SU-DHL-6 (cell line): ENCODE data around the gene HES7.
A peak's percentile ranks its signal among the peaks of the same experiment; 100 is the strongest.
"Not testable (repeated sequence)": the region's sequence is repeated elsewhere in the genome, so short reads cannot be mapped to it uniquely, and the experiment has no call there.

Experiments used
- H2AFZ ChIP-seq: fragments of 200-600 bp; sonication (generic); 2 replicates; pipeline ENCODE4 v1.6.1; 2014; ENCODE audit warnings: low read depth, mild to moderate bottlenecking, moderate library complexity, mixed read lengths, antibody characterized with exemption, low read length; ENCODE audit not compliant: severe bottlenecking
- H3F3A ChIP-seq: fragments of 200-600 bp; shearing (Covaris generic); 2 replicates; pipeline ENCODE4 v1.6.0; 2016; ENCODE audit warnings: antibody characterized with exemption, mild to moderate bottlenecking; ENCODE audit not compliant: insufficient read depth
- H3K27ac ChIP-seq: fragments of 200-600 bp; sonication (generic); 2 replicates; pipeline ENCODE4 v1.5.1; 2016; ENCODE audit warnings: low read depth, mild to moderate bottlenecking, low read length, moderate library complexity, mixed read lengths
- H3K27me3 ChIP-seq: fragments of 200-600 bp; sonication (generic), shearing (Covaris generic); 2 replicates; pipeline ENCODE4 v1.6.0; 2014; ENCODE audit warnings: mild to moderate bottlenecking, low read length
- H3K36me3 ChIP-seq: fragments of 200-600 bp; sonication (generic); 2 replicates; pipeline ENCODE4 v1.6.1; 2014; ENCODE audit warnings: mild to moderate bottlenecking, low read length, mixed read lengths
- H3K4me2 ChIP-seq: fragments of 300-600, 200-600 bp; shearing (Covaris generic), sonication (generic); 2 replicates; pipeline ENCODE4 v1.6.0; 2014; ENCODE audit warnings: low read length, low read depth, mild to moderate bottlenecking; ENCODE audit not compliant: poor library complexity, severe bottlenecking
- H3K4me3 ChIP-seq: fragments of 200-600 bp; sonication (generic); 2 replicates; pipeline ENCODE4 v1.5.1; 2014; ENCODE audit warnings: antibody characterized with exemption, low read length, mild to moderate bottlenecking, mixed read lengths; ENCODE audit not compliant: insufficient read depth, poor library complexity, severe bottlenecking
- H3K79me2 ChIP-seq: fragments of 200-600 bp; sonication (generic); 2 replicates; pipeline ENCODE4 v1.6.1; 2014; ENCODE audit warnings: mild to moderate bottlenecking, low read length, moderate library complexity; ENCODE audit not compliant: insufficient read depth
- H3K9ac ChIP-seq: fragments of 200-600 bp; sonication (generic); 2 replicates; pipeline ENCODE4 v1.7.0; 2014; ENCODE audit warnings: mild to moderate bottlenecking, low read length
- H3K9me2 ChIP-seq: fragments of 200-600 bp; sonication (generic); replicated peaks from 2 replicates; pipeline ENCODE4 v1.6.1; 2014; ENCODE audit warnings: low read length; ENCODE audit not compliant: insufficient read depth
- H3K9me3 ChIP-seq: fragments of 200-600 bp; sonication (generic); 2 replicates; pipeline ENCODE4 v1.6.1; 2014; ENCODE audit warnings: low read length, mixed read lengths; ENCODE audit not compliant: insufficient read depth
- H4K20me1 ChIP-seq: fragments of 200-600 bp; sonication (generic); 2 replicates; pipeline ENCODE4 v1.6.1; 2014; ENCODE audit warnings: low read depth, mild to moderate bottlenecking, antibody characterized with exemption, low read length, moderate library complexity, mixed read lengths
- EZH2phosphoT487 ChIP-seq: fragments of 200-600 bp; sonication (generic), shearing (Covaris generic); conservative IDR thresholded peaks from 2 replicates; pipeline ENCODE4 v1.6.1; 2018; ENCODE audit warnings: mild to moderate bottlenecking, antibody characterized with exemption, low read length, moderate library complexity, mixed read lengths
- TF ChIP-seq, protein P1 (sequence below): fragments of 200-600 bp; sonication (generic); IDR thresholded peaks from one replicate; pipeline ENCODE4 v1.5.1; 2017; ENCODE audit warnings: antibody characterized with exemption, mild to moderate bottlenecking, low read length, moderate library complexity; ENCODE audit not compliant: insufficient read depth, poor library complexity, severe bottlenecking

Gene HES7

GRCh38 chr17:8109661-8110455 lies 14.0 kb downstream of the HES7 start:
- Histone ChIP-seq H3K4me2 (peak overlapping the region; percentile 28), H3K27ac (no peak overlapping the region), H3K9me3 (no peaks in the 10 kb centered on the region), H3K9ac (no peak overlapping the region), H2AFZ (no peak overlapping the region), H3K27me3 (no peaks in the 10 kb centered on the region), H3K79me2 (no peaks in the 10 kb centered on the region), H3F3A (no peaks in the 10 kb centered on the region), H3K9me2 (no peaks in the 10 kb centered on the region), H4K20me1 (no peaks in the 10 kb centered on the region), H3K4me3 (no peak overlapping the region), H3K36me3 (no peaks in the 10 kb centered on the region)
- TF ChIP-seq, protein P1, sequence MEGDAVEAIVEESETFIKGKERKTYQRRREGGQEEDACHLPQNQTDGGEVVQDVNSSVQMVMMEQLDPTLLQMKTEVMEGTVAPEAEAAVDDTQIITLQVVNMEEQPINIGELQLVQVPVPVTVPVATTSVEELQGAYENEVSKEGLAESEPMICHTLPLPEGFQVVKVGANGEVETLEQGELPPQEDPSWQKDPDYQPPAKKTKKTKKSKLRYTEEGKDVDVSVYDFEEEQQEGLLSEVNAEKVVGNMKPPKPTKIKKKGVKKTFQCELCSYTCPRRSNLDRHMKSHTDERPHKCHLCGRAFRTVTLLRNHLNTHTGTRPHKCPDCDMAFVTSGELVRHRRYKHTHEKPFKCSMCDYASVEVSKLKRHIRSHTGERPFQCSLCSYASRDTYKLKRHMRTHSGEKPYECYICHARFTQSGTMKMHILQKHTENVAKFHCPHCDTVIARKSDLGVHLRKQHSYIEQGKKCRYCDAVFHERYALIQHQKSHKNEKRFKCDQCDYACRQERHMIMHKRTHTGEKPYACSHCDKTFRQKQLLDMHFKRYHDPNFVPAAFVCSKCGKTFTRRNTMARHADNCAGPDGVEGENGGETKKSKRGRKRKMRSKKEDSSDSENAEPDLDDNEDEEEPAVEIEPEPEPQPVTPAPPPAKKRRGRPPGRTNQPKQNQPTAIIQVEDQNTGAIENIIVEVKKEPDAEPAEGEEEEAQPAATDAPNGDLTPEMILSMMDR, result peak; percentile 95
- TF ChIP-seq EZH2phosphoT487, result no peak

- Histone ChIP-seq H3K36me3 (no peaks in the 10 kb centered on the region), H2AFZ (no peak overlapping the region), H3K27ac (no peak overlapping the region), H3K4me2 (no peak overlapping the region), H3K27me3 (no peaks in the 10 kb centered on the region), H3K9me3 (no peaks in the 10 kb centered on the region), H3K9ac (no peak overlapping the region), H3K79me2 (no peaks in the 10 kb centered on the region), H4K20me1 (no peaks in the 10 kb centered on the region), H3K4me3 (no peak overlapping the region), H3K9me2 (no peaks in the 10 kb centered on the region), H3F3A (no peaks in the 10 kb centered on the region)
- TF ChIP-seq EZH2phosphoT487, result no peak
- TF ChIP-seq, protein P1, result no peak
These were observed 14.8 kb downstream of the HES7 start for GRCh38 chr17:8108972-8109660.

DNA sequence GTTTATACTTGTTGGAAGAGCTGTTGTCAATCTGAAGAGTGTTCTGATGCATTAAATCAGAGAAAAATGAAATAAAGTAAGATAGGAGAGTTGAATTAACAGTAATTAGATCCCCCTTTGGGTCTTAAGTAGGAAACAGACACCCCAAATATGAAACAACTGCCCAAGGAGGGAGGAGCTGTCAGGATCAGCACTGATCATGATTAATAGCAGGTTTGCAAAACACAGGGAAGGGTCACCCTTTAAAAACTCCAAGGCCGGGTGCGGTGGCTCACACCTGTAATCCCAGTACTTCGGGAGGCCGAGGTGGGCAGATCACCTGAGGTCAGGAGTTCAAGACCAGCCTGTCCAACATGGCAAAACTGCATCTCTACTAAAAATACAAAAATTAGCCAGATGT lies 16.9 kb downstream of the HES7 start:
- not testable (repeated sequence) for H3K9me2 ChIP-seq, H3F3A ChIP-seq, H3K27me3 ChIP-seq, H3K27ac ChIP-seq, H3K9me3 ChIP-seq, H3K4me2 ChIP-seq, H3K79me2 ChIP-seq, H3K4me3 ChIP-seq, H2AFZ ChIP-seq, H4K20me1 ChIP-seq, H3K36me3 ChIP-seq, H3K9ac ChIP-seq

GRCh38 chr17:8105957-8106398 lies 17.9 kb downstream of the HES7 start:
- no peaks in the 10 kb centered on the region for H3F3A ChIP-seq
- no peak overlapping the region for H3K4me3 ChIP-seq
- no peaks in the 10 kb centered on the region for H4K20me1 ChIP-seq
- no peak overlapping the region for H3K9ac ChIP-seq
- no peaks in the 10 kb centered on the region for H3K36me3 ChIP-seq
- no peak overlapping the region for H3K27ac ChIP-seq
- TF ChIP-seq EZH2phosphoT487, result no peak
- TF ChIP-seq, protein P1, result no peak
- no peaks in the 10 kb centered on the region for H3K9me2 ChIP-seq
- H3K4me2 ChIP-seq, result no peak overlapping the region
- H3K27me3 ChIP-seq, result no peaks in the 10 kb centered on the region
- H3K79me2 ChIP-seq, result no peaks in the 10 kb centered on the region
- no peak overlapping the region for H2AFZ ChIP-seq
- no peaks in the 10 kb centered on the region for H3K9me3 ChIP-seq
